GM10266 (cell line): ENCODE results near the gene USP7.
"Not testable (repeated sequence)": the region's sequence is repeated elsewhere in the genome, so short reads cannot be mapped to it uniquely, and the experiment has no call there.

Experiments
- DNase-seq: peaks from one replicate; pipeline ENCODE4 v3.0.0; 2012; ENCODE audit errors: extremely low spot score
- CTCF ChIP-seq: IDR thresholded peaks from 2 replicates; pipeline ENCODE4 v1.5.1; 2012; ENCODE audit warnings: mild to moderate bottlenecking, low read depth; ENCODE audit not compliant: control insufficient read depth, insufficient read depth; ENCODE audit errors: missing control alignments

USP7 gene

GRCh38 chr16:8972843-8973586, 9.3 kb upstream of the USP7 start:
- TF ChIP-seq CTCF = no peak
- DNase-seq = no peak

GRCh38 chr16:8971416-8971815, 7.7 kb upstream of the USP7 start:
- no peak for TF ChIP-seq CTCF
- DNase-seq = no peak

GRCh38 chr16:8969202-8969897, 5.6 kb upstream of the USP7 start:
- DNase-seq = not testable (repeated sequence)

- not testable (repeated sequence) for DNase-seq
These were observed 4.3 kb upstream of the USP7 start for GRCh38 chr16:8968054-8968453.

GRCh38 chr16:8967132-8967821, 3.6 kb upstream of the USP7 start:
- DNase-seq = no peak
- no peak for TF ChIP-seq CTCF

GRCh38 chr16:8966817-8967131, 3.1 kb upstream of the USP7 start:
- DNase-seq = no peak
- TF ChIP-seq CTCF = no peak

GRCh38 chr16:8964462-8964861, 756 bp upstream of the USP7 start:
- TF ChIP-seq CTCF = no peak
- no peak for DNase-seq

- TF ChIP-seq CTCF = no peak
- DNase-seq = no peak
These were observed 491 bp downstream of the USP7 start for GRCh38 chr16:8963010-8963820.
